ENCODE results near the gene SLC39A11. TPM values are rescaled to one million over a fixed set of nuclear protein-coding genes. Genes with fewer than 3 reads are reported as not detected.
"Not testable (repeated sequence)": the region's sequence is repeated elsewhere in the genome, so short reads cannot be mapped to it uniquely, and the experiment has no call there.

The SLC39A11 gene
- polyA plus RNA-seq, 5 donors, result 13.8 to 20.5 (median 15.6) TPM

- no peak for DNase-seq
Observed at GRCh38 chr17:72950242-72950931, 142.1 kb downstream of the SLC39A11 start.

- DNase-seq, result no peak
Observed at GRCh38 chr17:72948115-72948514, 144.4 kb downstream of the SLC39A11 start.

GRCh38 chr17:72947475-72947874 lies 145.0 kb downstream of the SLC39A11 start:
- no peak for DNase-seq

- no peak for DNase-seq
Observed at GRCh38 chr17:72946696-72947095, 145.8 kb downstream of the SLC39A11 start.

GRCh38 chr17:72946156-72946555 lies 146.3 kb downstream of the SLC39A11 start:
- DNase-seq, result no peak

GRCh38 chr17:72945473-72945872 lies 147.0 kb downstream of the SLC39A11 start:
- no peak for DNase-seq

- no peak for DNase-seq
Observed at GRCh38 chr17:72943826-72944689, 148.4 kb downstream of the SLC39A11 start.

- peak; percentile 11 to 13 for DNase-seq
Observed at GRCh38 chr17:72942579-72942978, 149.9 kb downstream of the SLC39A11 start.

GRCh38 chr17:72940496-72940895 lies 152.0 kb downstream of the SLC39A11 start:
- no peak for DNase-seq

- DNase-seq, result no peak
Observed at GRCh38 chr17:72938482-72938881, 154.0 kb downstream of the SLC39A11 start.

GRCh38 chr17:72937707-72938106 lies 154.8 kb downstream of the SLC39A11 start:
- DNase-seq, result no peak

- not testable (repeated sequence) for DNase-seq
Observed at GRCh38 chr17:72937254-72937653, 155.2 kb downstream of the SLC39A11 start.

GRCh38 chr17:72935984-72936383 lies 156.5 kb downstream of the SLC39A11 start:
- no peak for DNase-seq

GRCh38 chr17:72934927-72935326 lies 157.6 kb downstream of the SLC39A11 start:
- no peak for DNase-seq

GRCh38 chr17:72931635-72932034 lies 160.9 kb downstream of the SLC39A11 start:
- no peak for DNase-seq

- DNase-seq, result no peak
Observed at GRCh38 chr17:72931163-72931562, 161.3 kb downstream of the SLC39A11 start.

GRCh38 chr17:72930031-72930430 lies 162.5 kb downstream of the SLC39A11 start:
- DNase-seq, result no peak

GRCh38 chr17:72928454-72929136 lies 163.9 kb downstream of the SLC39A11 start:
- DNase-seq, result no peak

GRCh38 chr17:72927760-72928159 lies 164.7 kb downstream of the SLC39A11 start:
- no peak for DNase-seq

- DNase-seq, result no peak
Observed at GRCh38 chr17:72927146-72927545, 165.3 kb downstream of the SLC39A11 start.

GRCh38 chr17:72926171-72926570 lies 166.3 kb downstream of the SLC39A11 start:
- no peak for DNase-seq

- DNase-seq, result no peak
Observed at GRCh38 chr17:72924196-72924595, 168.3 kb downstream of the SLC39A11 start.

GRCh38 chr17:72922219-72922618 lies 170.3 kb downstream of the SLC39A11 start:
- DNase-seq, result no peak

All from right lung (tissue), 5 donors.